Hematopoietic multipotent progenitor cell treated with erythropoietin and hydrocortisone succinate and interleukin-3 and kit ligand, for 4 days (in vitro differentiated cells): ENCODE results near the gene NTRK1.
A peak's percentile ranks its signal among the peaks of the same experiment; 100 is the strongest.

ENCODE experiments used
- DNase-seq: peaks from one replicate; pipeline ENCODE4 v3.0.0-alpha.2; 2015

The NTRK1 gene

GRCh38 chr1:156883919-156884318 is 23.3 kb downstream of the NTRK1 start:
- DNase-seq: no peak

GRCh38 chr1:156884560-156885184 is 24.0 kb downstream of the NTRK1 start:
- DNase-seq: no peak

- no peak for DNase-seq
Measured at GRCh38 chr1:156885314-156885713, 24.6 kb downstream of the NTRK1 start.

- no peak for DNase-seq
Measured at GRCh38 chr1:156885880-156886355, 25.3 kb downstream of the NTRK1 start.

- no peak for DNase-seq
Measured at GRCh38 chr1:156886583-156887281, 26.1 kb downstream of the NTRK1 start.

- DNase-seq: no peak
Measured at GRCh38 chr1:156887317-156887716, 26.7 kb downstream of the NTRK1 start.

GRCh38 chr1:156887734-156888133 is 27.1 kb downstream of the NTRK1 start:
- DNase-seq: no peak

- DNase-seq: peak; percentile 89
Measured at GRCh38 chr1:156889802-156890580, 29.3 kb downstream of the NTRK1 start.

GRCh38 chr1:156892190-156893047 is 31.8 kb downstream of the NTRK1 start:
- DNase-seq: peak; percentile 97

- peak; percentile 38 for DNase-seq
Measured at GRCh38 chr1:156893048-156893953, 32.6 kb downstream of the NTRK1 start, which contains the start of gene PEAR1. Gene PEAR1 (plus strand): TSS chr1:156893718. CDS start chr1:156903927, 10,209 bp downstream.

- no peak for DNase-seq
Measured at GRCh38 chr1:156894001-156894400, 33.3 kb downstream of the NTRK1 start.

- peak; percentile 97 for DNase-seq
Measured at GRCh38 chr1:156894711-156895454, 34.2 kb downstream of the NTRK1 start.

GRCh38 chr1:156895455-156895812 is 34.8 kb downstream of the NTRK1 start:
- DNase-seq: peak; percentile 58

GRCh38 chr1:156895927-156896326 is 35.3 kb downstream of the NTRK1 start:
- DNase-seq: no peak

GRCh38 chr1:156896490-156897033 is 35.9 kb downstream of the NTRK1 start:
- DNase-seq: no peak

- no peak for DNase-seq
Measured at GRCh38 chr1:156897078-156897825, 36.6 kb downstream of the NTRK1 start.

- peak; percentile 89 for DNase-seq
Measured at GRCh38 chr1:156898161-156898566, 37.5 kb downstream of the NTRK1 start.

GRCh38 chr1:156898971-156899664 is 38.5 kb downstream of the NTRK1 start:
- DNase-seq: no peak
